T47D (cell line): ENCODE results near the gene ZMIZ2.
A peak's percentile ranks its signal among the peaks of the same experiment; 100 is the strongest.
"Not testable (repeated sequence)": the region's sequence is repeated elsewhere in the genome, so short reads cannot be mapped to it uniquely, and the experiment has no call there.

Experiments
- DNase-seq, 2 experiments: peaks; one replicate each; pipeline versions ENCODE4 v3.0.0 to v3.0.0-alpha.2; 2011 to 2012; ENCODE audit warnings: low read depth in 1 of 2, low spot score in 1 of 2
- JUND ChIP-seq: IDR thresholded peaks from 2 replicates; pipeline ENCODE4 v1.6.1; 2012; ENCODE audit warnings: low read depth
- in situ Hi-C: cut with HindIII; loops from 2 replicates; pipeline ENCODE4 v1.10.0; 2016; ENCODE audit warnings: low sequenced_read_pairs, low pct_unique_long_range_greater_than_20kb

The ZMIZ2 gene

GRCh38 chr7:44796504-44797328 is 48.1 kb downstream of the ZMIZ2 start, which contains the start of gene PPIA:
PPIA (plus strand) TSS chr7:44796681; CDS start chr7:44796725, 44 bp downstream.
- in situ Hi-C loops, result no loop called here
- no peak for TF ChIP-seq JUND
- peak; percentile 99 to 100 for DNase-seq

- in situ Hi-C loops, result no loop called here
- DNase-seq, result peak; percentile 73 to 93
- no peak for TF ChIP-seq JUND
Measured at GRCh38 chr7:44797329-44798258, 48.9 kb downstream of the ZMIZ2 start.

GRCh38 chr7:44798649-44799305 is 50.1 kb downstream of the ZMIZ2 start:
- in situ Hi-C loops, result no loop called here

GRCh38 chr7:44799939-44800338 is 51.3 kb downstream of the ZMIZ2 start:
- DNase-seq, result no peak
- no peak for TF ChIP-seq JUND
- in situ Hi-C loops, result no loop called here

More at GRCh38 chr7:44798649-44799305, 50.1 kb downstream of the ZMIZ2 start:
- no peak for TF ChIP-seq JUND
- DNase-seq, result no peak

- in situ Hi-C loops, result no loop called here
- DNase-seq, result no peak
- TF ChIP-seq JUND, result no peak
Measured at GRCh38 chr7:44801890-44802289, 53.2 kb downstream of the ZMIZ2 start.

- in situ Hi-C loops, result no loop called here
- no peak for TF ChIP-seq JUND
- DNase-seq, result no peak
Measured at GRCh38 chr7:44802418-44803025, 53.9 kb downstream of the ZMIZ2 start.

- DNase-seq, in situ Hi-C loops: not testable (repeated sequence)
Measured at GRCh38 chr7:44803828-44804519, 55.3 kb downstream of the ZMIZ2 start.

- no peak for DNase-seq
- no peak for TF ChIP-seq JUND
- in situ Hi-C loops, result no loop called here
Measured at GRCh38 chr7:44805950-44806349, 57.3 kb downstream of the ZMIZ2 start.

GRCh38 chr7:44808914-44809393 is 60.3 kb downstream of the ZMIZ2 start:
- DNase-seq, result no peak
- in situ Hi-C loops, result no loop called here
- no peak for TF ChIP-seq JUND

- DNase-seq, result no peak
- TF ChIP-seq JUND, result no peak
- in situ Hi-C loops, result no loop called here
Measured at GRCh38 chr7:44811093-44811492, 62.4 kb downstream of the ZMIZ2 start.

- TF ChIP-seq JUND, result no peak
- in situ Hi-C loops, result no loop called here
Measured at GRCh38 chr7:44811571-44811970, 62.9 kb downstream of the ZMIZ2 start.

More at GRCh38 chr7:44811571-44811970, 62.9 kb downstream of the ZMIZ2 start:
- DNase-seq, result no peak
